ENCODE measurements around the gene HK1.

HK1 gene

GRCh38 chr10:69278446-69278963, at the start of gene HK1:
TSS of gene HK1 (plus strand) at chr10:69278496.
- no peaks in the 10 kb centered on the region for H3K9me3 Mint-ChIP-seq
- no peak for DNase-seq
- peaks cover 0 to 4% of the 10 kb centered on the region in 2 donors for H3K27me3 Mint-ChIP-seq
- no peaks in the 10 kb centered on the region for H3K36me3 Mint-ChIP-seq
- no peak within 1 kb of the TSS for H3K27ac Mint-ChIP-seq
- peaks cover 14 to 17% of the 10 kb centered on the region in 2 donors for H3K4me1 Mint-ChIP-seq
- H3K4me3 Mint-ChIP-seq, result no peak within 1 kb of the TSS
- ATAC-seq (replicated peaks), result no peak

DNA sequence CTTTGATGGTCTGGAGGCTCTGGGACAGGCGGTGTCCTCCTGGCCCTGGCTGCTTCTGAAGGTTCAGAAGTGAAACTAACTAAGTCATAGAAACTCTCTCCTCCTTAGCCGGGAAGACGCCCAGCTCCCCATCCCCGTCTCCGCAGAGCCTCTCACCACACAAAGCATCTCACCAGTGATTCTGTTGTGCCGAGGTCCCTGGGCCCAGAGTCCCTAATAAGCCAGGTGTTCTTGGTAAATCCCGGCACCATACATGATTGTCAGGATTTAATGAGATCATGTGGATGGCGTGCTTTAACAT, 48.7 kb upstream of the HK1 start:
- DNase-seq (no peak), ATAC-seq (replicated peaks) (no peak)
- Mint-ChIP-seq H3K27me3 (no peaks in the 10 kb centered on the region), H3K4me3 (peak overlapping the region; percentile 63 to 84), H3K4me1 (peaks cover 24 to 31% of the 10 kb centered on the region in 2 donors), H3K27ac (peak overlapping the region; percentile 87), H3K36me3 (no peaks in the 10 kb centered on the region), H3K9me3 (no peaks in the 10 kb centered on the region)

DNA sequence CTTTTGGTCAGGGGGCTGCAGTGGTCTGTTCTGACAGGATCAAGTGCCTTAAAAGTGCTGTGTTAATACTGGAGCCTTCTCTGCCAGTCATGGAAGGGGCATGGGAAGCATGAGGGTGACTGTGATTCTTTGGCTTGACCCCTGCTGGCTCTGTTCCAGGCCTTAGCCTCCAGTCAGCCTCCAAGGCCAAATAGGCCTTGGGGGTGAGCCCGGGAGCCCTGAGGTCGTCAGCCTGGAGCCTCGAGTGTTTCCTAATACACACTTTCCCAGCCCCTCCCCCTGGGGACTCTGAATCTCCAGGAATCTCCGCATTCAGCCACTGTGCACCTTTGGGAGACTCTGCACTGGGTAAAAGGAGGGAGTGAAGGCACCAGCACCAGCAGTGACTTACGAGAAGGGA, 48.2 kb upstream of the HK1 start:
- Mint-ChIP-seq H3K27ac (peak overlapping the region; percentile 26), H3K36me3 (no peaks in the 10 kb centered on the region), H3K27me3 (no peaks in the 10 kb centered on the region), H3K9me3 (no peaks in the 10 kb centered on the region), H3K4me1 (peaks cover 21 to 27% of the 10 kb centered on the region in 2 donors), H3K4me3 (no peak overlapping the region)
- ATAC-seq (replicated peaks), result no peak
- no peak for DNase-seq

DNA sequence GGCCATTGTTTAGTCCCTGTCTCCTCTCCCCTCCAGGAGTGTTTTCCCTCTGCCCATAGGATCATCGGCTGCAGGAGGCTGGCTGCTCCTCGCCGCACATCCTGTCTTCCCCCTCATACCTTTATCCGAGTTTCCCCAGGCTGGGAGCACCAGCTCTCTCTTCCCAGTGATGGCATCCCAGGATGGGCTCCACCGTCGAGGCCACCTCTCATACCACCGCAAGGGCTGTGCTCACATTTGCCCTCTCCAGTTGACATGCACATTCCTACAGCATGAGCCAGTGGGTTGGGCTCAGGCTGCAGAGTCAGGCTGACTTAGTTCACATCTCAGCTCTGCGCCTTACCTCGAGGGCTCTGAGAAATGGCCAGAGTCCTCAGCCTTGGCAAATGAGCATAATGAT, 46.0 kb upstream of the HK1 start:
- no peak overlapping the region for H3K27ac Mint-ChIP-seq
- H3K4me3 Mint-ChIP-seq, result no peak overlapping the region
- no peaks in the 10 kb centered on the region for H3K27me3 Mint-ChIP-seq
- peaks cover 21 to 22% of the 10 kb centered on the region in 2 donors for H3K4me1 Mint-ChIP-seq
- no peaks in the 10 kb centered on the region for H3K36me3 Mint-ChIP-seq
- DNase-seq, result no peak
- no peak for ATAC-seq (replicated peaks)
- no peaks in the 10 kb centered on the region for H3K9me3 Mint-ChIP-seq

GRCh38 chr10:69232736-69233480, 45.4 kb upstream of the HK1 start:
- DNase-seq (no peak), ATAC-seq (replicated peaks) (no peak)
- H3K27me3 Mint-ChIP-seq, result no peaks in the 10 kb centered on the region
- peaks cover 22 to 23% of the 10 kb centered on the region in 2 donors for H3K4me1 Mint-ChIP-seq
- H3K36me3 Mint-ChIP-seq, result no peaks in the 10 kb centered on the region
- H3K27ac Mint-ChIP-seq, result no peak overlapping the region
- H3K4me3 Mint-ChIP-seq, result no peak overlapping the region
- H3K9me3 Mint-ChIP-seq, result no peaks in the 10 kb centered on the region

- no peak for ATAC-seq (replicated peaks)
- Mint-ChIP-seq H3K36me3 (no peaks in the 10 kb centered on the region), H3K9me3 (no peaks in the 10 kb centered on the region), H3K27ac (no peak overlapping the region), H3K4me3 (no peak overlapping the region), H3K4me1 (peaks cover 7 to 8% of the 10 kb centered on the region in 2 donors), H3K27me3 (no peaks in the 10 kb centered on the region)
- no peak for DNase-seq
Observed at GRCh38 chr10:69234447-69234846, 43.8 kb upstream of the HK1 start.

DNA sequence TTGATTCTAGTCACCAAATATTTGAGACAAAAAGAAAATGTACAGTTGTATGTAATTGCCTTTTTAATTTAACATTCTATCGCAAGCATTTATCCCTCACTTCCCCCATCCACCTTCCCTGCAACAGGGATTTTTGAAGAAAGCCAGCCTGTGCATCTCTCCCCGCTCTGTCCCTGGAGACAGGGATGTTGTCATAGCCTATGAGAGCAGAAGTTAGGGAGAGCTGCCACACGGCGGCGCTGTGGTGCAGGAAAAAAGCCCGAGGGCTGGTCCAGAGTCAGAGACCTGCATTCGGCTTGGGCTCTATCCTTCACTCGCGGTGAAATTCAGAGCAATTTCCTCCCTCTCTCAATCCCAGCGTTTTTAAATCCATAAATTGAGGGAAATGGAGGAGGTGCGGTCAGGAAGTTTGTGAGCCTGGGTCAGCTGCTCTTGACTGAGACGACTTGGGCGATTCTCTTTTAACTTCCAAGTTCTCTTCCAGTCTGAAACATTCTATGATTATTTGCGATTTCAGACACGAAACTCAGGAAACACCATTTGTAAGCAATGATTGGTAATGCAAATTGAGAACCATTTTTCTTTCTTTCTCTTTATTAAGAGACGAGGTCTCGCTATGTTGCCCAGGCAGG, 40.7 kb upstream of the HK1 start:
- no peaks in the 10 kb centered on the region for H3K36me3 Mint-ChIP-seq
- no peaks in the 10 kb centered on the region for H3K27me3 Mint-ChIP-seq
- H3K9me3 Mint-ChIP-seq, result no peaks in the 10 kb centered on the region
- H3K4me1 Mint-ChIP-seq, result peaks cover 0 to 3% of the 10 kb centered on the region in 2 donors
- H3K27ac Mint-ChIP-seq, result no peak overlapping the region
- DNase-seq (peak; percentile 71), ATAC-seq (replicated peaks) (peak; percentile 99 to 100)
- no peak overlapping the region for H3K4me3 Mint-ChIP-seq

GRCh38 chr10:69239136-69239535, 39.2 kb upstream of the HK1 start:
- Mint-ChIP-seq H3K4me1 (peaks cover 0 to 3% of the 10 kb centered on the region in 2 donors), H3K36me3 (no peaks in the 10 kb centered on the region), H3K4me3 (no peak overlapping the region), H3K27ac (no peak overlapping the region), H3K9me3 (no peaks in the 10 kb centered on the region), H3K27me3 (no peaks in the 10 kb centered on the region)
- DNase-seq, result no peak
- ATAC-seq (replicated peaks), result no peak

DNA sequence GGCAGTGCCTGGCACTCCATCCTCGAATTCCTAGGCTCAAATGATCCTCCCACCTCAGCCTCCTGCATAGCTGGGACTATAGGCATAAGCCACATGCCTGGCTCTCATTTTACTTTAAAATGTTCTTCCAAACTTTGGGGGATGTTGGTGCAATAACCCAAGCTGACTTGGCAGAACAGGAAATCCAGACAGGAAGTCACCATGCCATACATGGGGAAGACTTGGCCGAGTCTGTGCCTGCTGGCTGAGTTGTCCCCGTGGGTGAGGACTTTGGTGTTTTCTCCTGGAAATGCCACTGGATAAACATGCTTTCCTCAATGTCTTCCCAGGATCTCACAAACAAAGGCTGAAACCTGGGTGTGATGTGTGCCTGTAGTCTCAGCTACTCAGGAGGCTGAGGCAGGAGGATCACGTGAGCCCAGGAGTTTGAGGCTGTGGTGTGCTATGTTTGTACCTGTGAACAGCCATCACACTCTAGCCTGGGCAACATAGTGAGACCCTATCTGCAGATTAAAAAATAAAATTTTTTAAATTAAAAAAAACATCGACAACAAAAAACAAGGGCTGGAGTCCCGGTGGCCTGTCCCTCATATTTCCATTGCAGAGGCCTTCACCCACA, 38.4 kb upstream of the HK1 start:
- Mint-ChIP-seq H3K36me3 (no peaks in the 10 kb centered on the region), H3K27ac (no peak overlapping the region), H3K9me3 (no peaks in the 10 kb centered on the region), H3K27me3 (no peaks in the 10 kb centered on the region), H3K4me3 (no peak overlapping the region), H3K4me1 (peaks cover 0 to 3% of the 10 kb centered on the region in 2 donors)
- DNase-seq, result no peak
- ATAC-seq (replicated peaks), result no peak

- Mint-ChIP-seq H3K27ac (peak overlapping the region; percentile 52), H3K9me3 (no peaks in the 10 kb centered on the region), H3K27me3 (no peaks in the 10 kb centered on the region), H3K4me1 (peaks cover 0 to 3% of the 10 kb centered on the region in 2 donors), H3K36me3 (no peaks in the 10 kb centered on the region), H3K4me3 (no peak overlapping the region)
- no peak for DNase-seq
- ATAC-seq (replicated peaks), result no peak
Observed at GRCh38 chr10:69240455-69240854, 37.8 kb upstream of the HK1 start.

GRCh38 chr10:69241575-69241974, 36.7 kb upstream of the HK1 start:
- DNase-seq (no peak), ATAC-seq (replicated peaks) (no peak)
- H3K9me3 Mint-ChIP-seq, result no peaks in the 10 kb centered on the region
- no peaks in the 10 kb centered on the region for H3K36me3 Mint-ChIP-seq
- peaks cover 0 to 3% of the 10 kb centered on the region in 2 donors for H3K4me1 Mint-ChIP-seq
- no peaks in the 10 kb centered on the region for H3K27me3 Mint-ChIP-seq
- H3K27ac Mint-ChIP-seq, result no peak overlapping the region
- no peak overlapping the region for H3K4me3 Mint-ChIP-seq

DNA sequence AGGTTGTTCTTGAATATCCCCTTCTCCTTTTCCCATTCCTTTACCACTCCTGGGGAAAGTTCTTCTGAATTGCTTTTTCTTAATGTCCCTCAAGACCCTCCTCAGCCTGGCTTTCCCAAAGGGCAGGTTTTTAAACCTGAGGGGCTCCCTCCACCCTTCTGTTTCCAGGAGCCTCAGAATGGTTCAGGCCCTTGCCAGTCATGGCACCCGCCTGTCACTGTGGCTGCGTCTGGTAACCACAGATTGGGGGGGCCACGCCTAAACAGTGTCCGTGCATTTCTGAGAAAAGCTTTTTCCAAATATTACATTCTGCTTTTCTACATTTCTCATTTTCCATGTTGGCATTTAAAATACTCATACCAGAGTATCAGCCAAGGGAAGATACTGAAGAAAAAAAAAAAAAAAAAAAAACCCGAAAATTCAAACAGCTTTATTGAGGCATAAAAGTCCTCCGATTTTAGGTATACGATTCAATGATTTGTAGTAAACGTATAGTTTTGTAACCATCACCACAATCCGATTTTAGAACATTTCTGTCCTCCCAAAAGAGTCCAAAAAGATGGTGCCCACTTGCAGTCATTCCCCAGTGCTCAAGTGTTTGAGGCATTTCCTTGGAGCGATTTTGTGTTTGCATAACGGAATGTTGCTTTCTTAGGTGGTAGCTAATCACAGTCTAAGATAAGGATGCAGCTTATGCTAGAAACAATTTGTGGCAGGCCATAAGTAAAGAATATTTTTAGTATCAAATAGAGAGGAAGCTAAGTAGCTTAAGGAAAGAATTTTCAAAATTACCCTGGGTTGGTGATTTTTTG, 36.0 kb upstream of the HK1 start:
- ATAC-seq (replicated peaks), result no peak
- no peaks in the 10 kb centered on the region for H3K36me3 Mint-ChIP-seq
- no peak for DNase-seq
- no peaks in the 10 kb centered on the region for H3K9me3 Mint-ChIP-seq
- H3K27ac Mint-ChIP-seq, result no peak overlapping the region
- H3K27me3 Mint-ChIP-seq, result no peaks in the 10 kb centered on the region
- peaks cover 0 to 3% of the 10 kb centered on the region in 2 donors for H3K4me1 Mint-ChIP-seq
- no peak overlapping the region for H3K4me3 Mint-ChIP-seq

DNA sequence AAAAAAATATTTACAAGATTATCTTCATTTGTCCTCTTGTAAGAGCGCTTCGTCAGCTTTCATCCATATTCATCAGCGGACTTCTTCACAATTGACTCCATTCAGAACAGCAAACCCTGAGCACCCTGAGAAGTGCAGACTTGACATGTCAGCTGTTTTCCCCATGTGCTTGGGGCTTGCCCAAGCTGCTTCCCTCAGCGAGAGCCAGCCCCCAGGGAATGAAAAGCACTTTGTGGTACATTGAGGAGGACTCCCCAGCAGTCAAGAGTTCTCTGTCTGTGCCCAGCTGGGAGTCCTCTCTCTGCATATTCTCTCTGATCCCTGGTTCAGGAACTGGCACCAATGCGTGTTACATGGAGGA, 35.5 kb upstream of the HK1 start:
- Mint-ChIP-seq H3K27ac (no peak overlapping the region), H3K4me1 (no peaks in the 10 kb centered on the region), H3K4me3 (no peak overlapping the region), H3K9me3 (no peaks in the 10 kb centered on the region), H3K36me3 (no peaks in the 10 kb centered on the region), H3K27me3 (no peaks in the 10 kb centered on the region)
- DNase-seq (no peak), ATAC-seq (replicated peaks) (no peak)

DNA sequence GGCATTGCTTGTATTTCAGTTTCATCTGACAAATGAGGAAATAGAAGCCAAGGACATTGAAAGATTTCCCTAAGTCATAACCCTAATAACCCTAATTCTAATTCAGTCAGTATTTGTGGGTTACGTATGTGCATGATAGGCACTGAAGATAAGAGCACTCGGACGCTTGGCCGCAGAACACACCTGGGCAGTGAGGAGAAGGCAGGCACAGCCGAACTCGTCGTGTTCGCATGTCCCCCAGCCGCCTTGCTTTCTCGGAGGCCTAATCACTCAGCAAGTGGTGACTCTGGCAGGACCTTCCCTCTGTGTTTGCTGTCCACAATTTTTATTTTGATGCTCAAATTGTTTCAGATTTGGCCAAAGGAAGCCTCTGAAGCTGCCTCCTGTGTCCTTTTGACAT, 34.5 kb upstream of the HK1 start:
- no peak overlapping the region for H3K4me3 Mint-ChIP-seq

More for the DNA sequence above, 34.5 kb upstream of the HK1 start:
- Mint-ChIP-seq H3K27me3 (no peaks in the 10 kb centered on the region), H3K9me3 (no peaks in the 10 kb centered on the region), H3K27ac (no peak overlapping the region), H3K4me1 (no peaks in the 10 kb centered on the region), H3K36me3 (no peaks in the 10 kb centered on the region)
- ATAC-seq (replicated peaks) (no peak), DNase-seq (no peak)
